ENCODE measurements around the gene NFATC3.

NFATC3 gene

DNA sequence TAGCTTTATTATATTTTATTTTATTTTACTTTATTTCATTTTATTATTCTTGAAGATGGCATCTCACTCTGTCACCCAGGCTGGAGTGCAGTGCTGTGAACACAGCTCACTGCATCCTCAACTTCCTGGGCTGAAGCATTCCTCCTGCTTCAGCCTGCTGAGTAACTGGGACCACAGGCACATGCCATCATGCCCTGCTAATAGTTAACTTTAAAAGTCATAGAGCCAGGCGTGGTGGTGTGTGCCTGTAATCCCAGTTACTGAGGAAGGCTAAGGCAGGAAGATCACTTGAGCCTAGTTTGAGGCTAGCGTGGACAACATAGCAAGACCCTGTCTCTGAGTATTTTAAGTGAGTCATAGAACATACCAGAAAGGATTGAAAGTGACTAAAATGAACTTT, 112.1 kb downstream of the NFATC3 start:
- DNase-seq = no peak

DNA sequence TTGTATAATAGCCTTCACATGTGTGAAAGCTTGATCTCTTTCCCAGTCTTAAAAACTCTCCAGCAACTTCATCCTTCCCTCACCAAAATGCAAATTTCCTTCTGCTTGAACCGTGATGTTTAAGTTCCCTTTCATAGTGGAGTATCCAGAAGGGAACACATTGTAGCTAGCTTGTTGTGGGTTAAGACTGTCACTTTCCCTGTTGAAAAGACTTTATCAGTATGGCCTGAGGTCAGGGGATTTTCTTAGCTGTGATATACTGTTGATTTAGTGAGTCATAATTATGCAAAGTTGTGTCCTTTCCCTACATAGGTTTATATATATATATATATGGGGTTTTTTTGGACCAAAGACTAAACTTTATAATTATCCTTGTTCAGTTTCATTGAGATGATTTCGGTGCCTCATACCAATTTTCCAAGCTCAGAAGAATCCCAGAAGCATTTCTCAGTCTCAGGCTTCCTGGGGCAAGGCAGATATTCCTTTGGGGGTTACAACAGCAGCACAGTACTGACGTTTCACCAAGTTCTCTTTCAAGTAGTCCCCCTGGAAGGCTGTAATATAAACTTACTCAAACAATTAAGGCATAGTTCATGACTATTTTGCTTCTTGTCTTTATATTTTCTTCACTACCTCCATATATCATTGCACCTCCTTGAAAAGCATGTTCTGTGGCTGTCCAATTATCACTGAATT, 115.1 kb downstream of the NFATC3 start:
- no peak for DNase-seq

DNA sequence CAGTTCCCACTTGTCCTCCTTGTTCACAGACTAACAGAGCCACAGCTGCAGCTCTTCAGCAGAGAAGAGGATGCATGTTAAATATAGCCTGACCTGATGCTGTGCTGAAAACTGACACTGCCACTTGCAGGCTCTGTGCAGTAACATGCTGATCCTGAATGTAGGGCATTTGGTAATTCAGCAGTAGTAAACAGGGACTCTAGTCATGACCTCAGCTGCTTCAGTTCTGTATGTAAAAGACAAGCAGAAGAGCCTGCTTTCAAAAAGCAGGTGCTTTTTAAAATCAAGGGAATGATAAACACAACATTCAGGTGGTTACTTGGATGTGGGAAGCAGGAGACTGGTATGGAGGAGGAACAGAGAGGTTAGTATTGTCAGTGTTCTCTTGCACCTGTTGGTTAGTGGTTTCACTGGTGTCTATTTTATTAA, 116.9 kb downstream of the NFATC3 start:
- no peak for DNase-seq

DNA sequence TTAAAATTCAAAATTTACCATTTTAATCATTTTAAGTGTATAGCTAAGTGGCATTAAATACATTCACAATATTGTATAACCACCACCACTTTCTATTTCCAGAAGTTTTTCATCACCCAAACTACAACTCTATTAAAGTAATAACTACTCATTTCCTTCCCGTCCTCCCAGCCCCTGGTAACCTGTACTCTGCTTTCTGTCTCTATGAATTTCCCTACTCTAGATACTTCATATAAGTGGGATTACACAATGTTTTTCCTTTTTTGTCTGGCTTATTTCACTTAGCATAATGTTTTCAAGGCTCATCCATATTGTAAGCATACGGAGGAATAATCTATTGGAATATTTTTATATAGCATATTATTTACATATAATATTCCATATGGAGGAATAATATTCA, 121.1 kb downstream of the NFATC3 start:
- DNase-seq = no peak

DNA sequence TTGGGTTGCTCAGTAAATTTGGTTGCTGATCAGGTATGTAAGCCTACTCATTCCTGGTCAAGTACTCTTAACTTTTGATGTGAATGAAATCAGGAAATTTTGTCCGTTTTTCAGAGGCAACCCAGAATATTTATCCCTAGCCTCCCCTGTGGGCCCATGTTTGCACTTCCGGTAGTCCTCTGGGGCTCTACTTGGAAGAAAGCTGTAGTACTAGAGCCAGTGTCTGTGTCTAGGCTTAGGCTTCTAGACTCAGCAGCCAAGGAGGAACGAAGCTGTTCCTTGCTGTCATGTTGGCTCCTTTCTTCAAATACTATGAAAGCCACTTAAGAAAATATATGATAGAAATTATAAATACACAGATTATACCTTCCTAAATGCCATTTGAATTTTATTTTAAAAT, 129.6 kb downstream of the NFATC3 start:
- DNase-seq = no peak

DNA sequence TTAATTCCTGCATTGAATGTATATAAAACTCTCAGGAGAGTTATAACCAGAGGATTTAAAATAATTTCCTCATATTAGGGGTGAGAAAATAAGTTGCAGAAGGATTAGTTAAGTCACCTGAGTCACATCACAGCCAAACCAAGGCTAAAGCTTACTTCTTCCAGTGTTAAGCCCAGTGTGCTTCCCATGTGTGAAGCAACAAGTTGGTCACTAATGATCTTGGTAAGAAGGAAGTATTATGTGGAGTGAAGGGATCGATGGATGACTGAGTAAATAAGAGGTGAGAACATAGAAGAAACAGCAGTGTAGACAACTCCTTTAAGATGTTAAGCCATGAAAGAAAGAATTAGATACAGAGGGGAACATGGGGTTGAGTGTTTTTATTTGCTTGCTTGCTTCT, 130.1 kb downstream of the NFATC3 start:
- DNase-seq = no peak

DNA sequence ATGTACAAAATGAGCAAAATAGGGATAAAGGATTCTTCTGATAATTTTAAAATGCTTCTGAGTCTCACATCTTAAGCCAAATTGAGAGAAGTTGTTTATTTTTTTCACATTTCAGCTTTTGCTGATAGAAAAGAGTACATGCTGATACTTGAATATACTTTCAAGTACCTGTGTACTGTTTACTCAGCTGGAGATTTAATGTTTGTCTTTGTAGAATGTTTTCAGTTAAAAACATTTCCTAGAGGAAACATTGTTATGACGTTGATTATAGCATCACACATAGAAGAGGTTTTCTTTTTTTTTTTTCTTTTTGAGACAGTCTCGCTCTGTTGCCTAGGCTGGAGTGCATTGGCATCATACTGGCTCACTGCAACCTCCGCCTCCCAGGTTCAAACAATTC, 131.1 kb downstream of the NFATC3 start:
- DNase-seq = no peak

DNA sequence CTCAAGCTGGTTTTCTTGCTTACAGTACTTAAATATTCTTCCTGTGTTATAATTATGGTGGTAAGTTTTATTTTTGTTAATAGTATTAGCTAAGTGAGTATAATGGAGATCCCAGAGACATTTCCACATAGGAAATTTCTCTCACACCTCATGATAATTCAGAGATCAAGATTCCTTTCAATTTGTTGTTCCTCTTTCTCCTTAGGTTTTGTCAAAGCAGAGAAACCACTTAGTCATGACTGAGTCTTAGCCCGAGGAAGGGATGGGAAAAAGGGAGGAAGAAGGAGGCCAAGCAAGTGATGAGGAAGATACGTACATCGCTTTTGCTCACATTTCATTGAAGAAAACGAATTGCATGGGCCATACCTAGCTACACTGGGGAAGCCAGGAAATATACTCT, 132.3 kb downstream of the NFATC3 start:
- DNase-seq = no peak

DNA sequence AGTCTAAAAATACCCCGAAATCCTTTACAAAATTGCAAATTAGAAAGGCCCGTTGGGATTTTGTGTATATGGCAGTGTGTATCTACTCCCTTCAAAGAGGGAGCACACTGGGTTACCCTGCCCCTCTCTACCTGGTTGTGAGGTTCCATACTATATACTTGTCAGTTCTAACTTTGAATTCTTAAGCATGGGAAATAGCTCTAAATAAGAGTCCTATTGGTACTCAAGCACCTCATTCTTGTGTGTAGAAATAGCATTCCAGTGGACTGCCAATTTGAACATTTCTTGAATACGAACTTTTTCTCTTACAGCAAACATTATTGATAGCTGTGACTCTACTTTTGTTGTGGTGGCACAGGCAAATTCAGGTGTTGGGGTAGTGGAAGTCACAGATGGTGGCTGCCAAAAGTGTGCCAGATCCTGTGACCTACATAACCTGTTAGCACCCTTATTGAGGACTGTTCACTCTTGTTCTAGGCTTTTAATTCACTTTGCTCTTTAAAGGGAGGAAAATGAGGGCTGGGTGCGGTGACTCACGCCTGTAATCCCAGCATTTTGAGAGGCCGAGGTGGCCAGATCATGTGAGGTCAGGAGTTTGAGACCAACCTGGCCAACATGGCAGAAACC, 134.7 kb downstream of the NFATC3 start:
- no peak for DNase-seq

DNA sequence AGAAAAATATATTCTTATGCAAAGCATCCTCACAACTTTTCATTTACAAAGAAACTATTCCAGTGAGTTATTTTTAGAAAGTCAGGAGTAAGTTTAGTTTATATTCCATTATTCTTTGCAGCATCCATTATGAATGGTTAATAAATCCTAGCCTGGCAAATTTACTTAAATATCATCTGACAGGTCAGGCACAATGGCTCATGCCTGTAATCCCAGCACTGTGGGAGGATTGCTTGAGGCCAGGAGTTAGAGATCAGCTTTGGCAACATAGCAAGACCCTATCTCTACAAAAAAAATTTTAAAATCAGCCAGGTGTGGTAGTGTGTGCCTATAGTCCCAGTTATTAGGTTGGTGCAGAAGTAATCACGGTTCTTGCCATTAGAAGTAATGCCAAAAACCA, 137.9 kb downstream of the NFATC3 start:
- no peak for DNase-seq

DNA sequence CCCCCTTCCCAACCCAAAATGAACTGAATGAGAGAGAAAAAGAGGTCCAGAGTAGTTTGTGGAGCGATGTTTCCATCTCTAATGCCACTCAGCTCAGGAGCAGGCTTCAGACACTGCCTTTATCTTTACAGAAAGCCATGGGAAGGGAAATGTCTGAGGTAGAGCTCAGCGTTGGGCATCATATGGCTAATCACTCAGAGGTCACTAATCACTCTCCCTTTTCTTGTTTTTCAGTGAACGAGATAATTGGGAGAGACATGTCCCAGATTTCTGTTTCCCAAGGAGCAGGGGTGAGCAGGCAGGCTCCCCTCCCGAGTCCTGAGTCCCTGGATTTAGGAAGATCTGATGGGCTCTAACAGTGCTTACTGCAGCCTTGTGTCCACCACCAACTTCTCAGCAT, 140.9 kb downstream of the NFATC3 start:
- DNase-seq = no peak

DNA sequence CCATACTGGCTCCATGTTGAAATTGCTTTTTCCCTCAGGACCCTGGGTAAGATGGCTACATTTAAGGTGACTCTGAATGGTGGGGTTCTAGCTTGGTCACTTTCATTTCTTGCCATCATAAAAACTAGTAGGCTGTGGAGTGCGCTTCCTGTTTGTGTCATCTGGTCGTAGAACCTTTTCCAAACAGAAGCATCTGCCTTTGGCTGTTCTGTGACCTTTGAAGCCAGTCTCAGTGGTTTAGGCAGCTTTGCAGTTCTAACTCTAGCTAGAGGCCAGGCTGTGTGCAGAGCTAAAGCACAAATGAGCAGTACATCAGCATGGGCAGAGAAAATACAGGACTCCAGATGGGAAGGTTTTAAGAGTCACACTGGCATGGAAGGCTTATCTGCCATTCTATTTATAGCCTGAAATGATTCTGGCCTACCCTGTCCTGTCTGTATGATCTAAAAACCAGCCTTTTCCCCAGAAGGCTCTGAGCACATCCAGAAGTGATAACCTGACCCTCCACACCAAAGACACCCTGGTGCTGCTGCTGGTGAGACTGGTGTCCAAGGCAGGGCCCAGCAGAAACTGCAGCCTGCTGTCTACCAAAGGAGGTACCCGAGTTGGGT, 142.1 kb downstream of the NFATC3 start:
- DNase-seq = no peak

DNA sequence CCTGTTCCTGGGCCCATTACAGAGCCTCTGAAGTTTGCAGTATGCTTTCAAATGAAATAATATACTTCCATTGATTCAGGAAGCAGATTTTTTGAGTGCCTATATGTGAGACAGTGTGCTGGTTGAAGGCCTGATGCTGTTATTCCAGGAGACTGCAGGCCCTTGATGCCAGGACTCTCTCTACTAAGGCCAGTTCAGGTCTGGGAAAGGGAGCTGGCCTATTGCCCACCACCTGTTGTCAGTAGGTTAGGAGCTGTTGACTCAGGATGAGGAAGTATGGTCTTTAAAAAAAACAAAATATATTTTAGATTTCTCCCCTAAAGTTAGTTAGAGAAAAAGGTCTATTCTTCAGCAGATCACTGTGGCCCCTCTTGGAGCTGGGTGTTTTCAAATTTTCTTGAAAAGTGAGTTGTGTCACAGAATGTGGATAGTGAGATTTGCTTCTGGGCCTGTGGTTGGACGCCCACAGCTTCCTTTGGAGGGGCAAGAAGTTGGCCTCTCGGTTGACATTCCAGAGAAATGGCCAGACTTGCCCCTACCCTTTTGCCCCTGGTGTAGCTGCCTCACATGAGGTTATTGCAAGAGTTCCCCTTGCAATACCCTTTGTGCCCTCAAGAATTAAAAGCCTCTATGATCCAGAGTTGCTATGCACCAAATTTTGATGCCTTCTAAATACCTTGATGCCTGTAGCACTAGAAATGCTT, 142.8 kb downstream of the NFATC3 start:
- no peak for DNase-seq

DNA sequence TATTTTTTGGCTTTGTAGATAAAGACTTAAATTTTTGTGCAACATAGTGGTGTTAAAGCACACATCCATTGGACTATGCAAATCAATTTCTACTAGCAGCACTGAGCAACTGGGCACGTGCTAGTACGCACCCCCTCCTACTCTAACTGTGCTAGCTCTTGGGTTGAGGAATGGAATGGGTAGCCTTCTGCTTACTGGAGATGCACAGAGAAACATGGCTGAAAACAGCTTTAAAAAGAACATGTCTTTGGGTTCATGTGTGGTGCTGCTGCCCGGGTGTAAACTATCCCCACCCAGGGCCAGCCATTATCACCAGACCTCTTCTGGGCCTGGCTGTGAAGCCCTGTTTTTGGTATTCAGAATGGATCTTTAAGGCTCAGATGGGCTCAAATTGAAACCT, 143.5 kb downstream of the NFATC3 start:
- DNase-seq = no peak

DNA sequence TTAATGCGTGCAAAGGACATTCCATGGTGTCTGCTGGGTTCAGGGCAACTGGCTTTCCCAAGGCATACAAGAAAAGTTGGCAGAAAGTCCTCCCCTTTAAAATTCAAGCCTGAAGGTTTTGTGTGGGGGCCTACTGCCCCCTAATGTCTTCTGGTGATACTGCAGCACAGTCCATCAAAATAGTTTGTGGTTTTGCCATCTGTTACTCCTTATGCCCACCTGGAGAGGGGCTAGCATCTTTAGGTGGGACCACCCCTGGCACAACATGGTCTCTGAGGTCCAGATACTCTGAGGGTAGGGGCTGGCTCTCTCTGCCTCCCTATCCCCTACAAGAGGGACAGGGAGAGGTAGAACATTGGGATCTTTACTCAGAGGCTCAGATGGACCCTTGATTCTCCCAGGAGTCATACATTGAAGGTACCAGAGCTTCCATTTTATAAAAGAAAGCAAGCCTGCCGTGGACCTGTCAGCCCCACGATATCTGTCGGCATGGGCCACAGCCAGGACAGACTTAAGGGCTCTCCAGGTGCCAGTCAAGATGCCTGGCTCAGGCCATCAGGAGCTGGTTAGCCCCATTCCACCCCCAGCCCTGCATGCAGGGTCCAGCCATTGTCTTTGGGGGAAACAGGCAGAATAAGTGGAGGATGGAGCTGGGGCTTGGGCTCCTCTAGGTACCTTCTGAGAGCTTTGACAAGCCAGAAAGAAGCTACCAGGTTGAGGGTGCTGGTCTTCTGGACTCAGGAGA, 144.4 kb downstream of the NFATC3 start:
- peak; percentile 59 for DNase-seq

DNA sequence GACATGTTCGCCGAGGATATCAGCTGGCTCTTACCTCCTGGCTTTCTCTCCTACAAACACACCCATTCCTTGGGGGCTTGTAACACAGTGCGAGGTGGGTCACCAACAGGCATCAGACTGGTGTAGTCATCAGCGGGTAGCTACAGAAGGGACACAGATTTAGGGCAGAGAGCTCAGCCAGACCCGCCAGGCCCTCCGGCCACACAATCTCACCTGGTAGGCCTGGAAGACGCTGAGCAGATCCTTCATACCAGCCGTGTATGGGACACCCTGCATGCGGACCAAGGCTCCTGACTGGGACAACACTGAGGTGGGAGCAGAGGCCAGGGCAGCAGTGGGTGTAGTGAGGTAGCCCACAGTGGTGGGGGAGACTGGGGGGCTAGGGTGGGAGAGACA, 145.0 kb downstream of the NFATC3 start:
- no peak for DNase-seq

DNA sequence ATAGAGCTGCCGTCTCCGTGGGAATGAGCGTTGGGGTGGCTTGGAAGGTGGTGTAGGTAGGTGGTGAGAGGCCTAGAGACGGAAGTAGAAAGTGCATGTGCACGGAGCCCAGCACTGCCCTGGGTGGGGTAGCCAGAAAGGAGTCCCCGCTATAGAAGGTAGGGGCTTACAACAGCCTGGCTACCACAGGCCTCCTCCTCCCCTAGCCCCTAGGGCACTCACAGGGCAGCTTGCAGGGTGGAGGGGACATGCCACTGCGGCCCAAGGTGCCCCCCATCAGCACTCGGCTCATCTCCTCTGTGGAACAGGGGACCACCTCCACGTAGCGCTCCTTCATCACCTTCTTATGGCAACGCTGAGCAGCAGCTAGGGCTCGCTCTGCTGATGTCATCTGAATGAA, 145.8 kb downstream of the NFATC3 start:
- no peak for DNase-seq

DNA sequence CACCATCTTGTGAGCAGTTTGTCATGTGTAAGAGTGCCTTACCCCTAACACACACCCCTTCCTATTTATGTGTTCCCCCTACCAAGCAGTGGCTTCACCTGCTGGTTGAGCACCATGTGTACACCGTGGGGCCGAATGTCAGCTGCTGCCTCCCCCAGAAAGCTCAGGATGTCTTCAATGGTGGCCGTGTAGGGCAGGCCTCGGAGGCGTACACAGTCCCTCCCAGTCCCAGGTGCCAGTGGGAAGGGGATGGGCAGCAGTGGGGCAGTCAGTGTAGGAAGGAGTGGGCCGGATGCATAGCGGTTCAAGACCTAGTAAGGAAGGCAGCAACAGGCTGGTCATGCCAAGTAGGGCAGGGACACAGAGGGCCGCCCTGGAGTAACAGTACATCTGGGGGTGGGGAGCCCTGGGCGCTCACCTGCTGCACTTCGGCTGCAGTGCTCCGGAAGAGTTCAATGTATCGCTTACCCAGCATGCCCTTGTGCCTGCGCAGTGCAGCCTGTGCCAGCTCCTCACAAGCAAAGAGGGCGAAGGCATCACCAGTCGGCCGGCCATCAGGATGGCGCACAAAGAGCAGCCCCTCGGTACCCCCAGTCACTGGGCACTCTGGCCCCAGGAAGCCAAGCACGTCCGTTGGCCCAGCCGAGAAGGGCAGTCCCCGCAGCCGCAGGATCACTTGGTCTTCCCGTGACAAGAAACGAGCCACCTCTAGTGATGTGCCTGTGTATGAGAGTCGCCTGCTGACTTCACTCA, 146.4 kb downstream of the NFATC3 start:
- DNase-seq = no peak

DNA sequence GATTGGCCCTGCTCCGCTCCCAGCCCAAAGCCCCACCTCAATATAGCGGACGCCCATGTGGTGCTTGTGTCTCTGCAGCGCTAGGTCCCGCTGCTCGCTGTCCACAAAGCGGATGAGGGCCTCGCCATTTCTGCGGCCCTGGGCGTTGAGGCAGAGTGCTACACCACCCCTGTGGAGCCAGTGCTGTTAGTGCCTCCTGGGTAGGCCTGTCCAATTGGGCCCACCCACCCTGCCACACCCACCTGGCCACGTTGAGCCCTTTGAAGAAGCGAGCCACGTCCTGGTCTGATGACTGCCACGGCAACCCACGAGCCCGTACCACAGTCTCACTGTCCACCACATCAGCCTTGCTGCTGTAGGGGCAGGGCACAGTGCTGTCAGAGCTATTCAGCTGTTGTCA, 147.2 kb downstream of the NFATC3 start:
- DNase-seq = no peak

DNA sequence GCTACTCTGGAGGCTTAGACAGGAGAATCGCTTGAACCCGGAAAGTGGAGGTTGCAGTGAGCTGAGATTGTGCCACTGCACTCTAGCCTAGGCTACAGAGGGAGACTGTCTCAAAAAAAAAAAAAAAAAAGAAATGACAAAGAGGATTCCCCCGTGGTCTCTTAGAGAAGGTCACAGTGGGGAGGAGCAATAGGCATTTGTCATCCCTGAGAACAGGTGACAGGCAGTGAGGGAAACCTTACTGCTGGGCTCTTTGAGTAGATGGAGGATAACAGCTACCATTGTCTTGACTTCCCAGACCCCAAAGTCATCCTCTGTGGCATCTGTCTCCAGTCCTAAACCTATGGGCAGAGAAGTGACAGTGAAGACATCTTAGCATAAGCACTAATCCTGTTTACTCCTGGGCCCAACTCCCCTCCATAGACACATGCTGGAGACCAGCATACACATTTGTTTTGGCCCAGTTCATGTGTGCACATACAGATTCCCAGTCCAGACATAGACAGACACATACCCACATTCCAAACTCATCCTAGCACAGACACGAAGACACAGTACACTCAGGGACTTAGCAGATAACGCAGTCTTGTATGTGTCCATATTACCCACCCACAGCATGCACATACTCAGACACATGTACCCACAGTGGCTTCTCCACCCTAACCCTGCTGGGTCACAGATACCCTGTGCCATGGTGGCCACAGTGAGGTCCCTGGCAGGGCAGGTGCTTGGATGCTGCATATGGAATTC, 148.1 kb downstream of the NFATC3 start:
- no peak for DNase-seq

DNA sequence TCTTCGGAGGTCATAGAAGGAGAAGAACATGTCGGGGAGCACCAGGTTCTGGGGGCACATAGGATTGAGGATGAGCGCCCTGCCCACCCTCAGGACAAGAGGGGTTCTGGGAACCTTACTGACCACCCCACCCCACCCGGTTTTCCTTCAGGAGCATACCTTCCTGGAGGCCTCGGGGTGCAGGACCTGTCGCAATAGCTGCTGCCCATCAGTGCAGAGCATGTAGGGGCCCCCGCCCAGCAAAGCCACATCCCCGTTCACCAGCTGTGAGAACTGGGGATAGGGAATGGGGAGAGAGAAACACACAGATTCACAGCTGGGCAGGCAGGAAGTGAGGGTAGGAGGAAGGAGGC, 148.6 kb downstream of the NFATC3 start:
- DNase-seq = no peak
